ENCODE data around the gene AFG1L.
A peak's percentile ranks its signal among the peaks of the same experiment; 100 is the strongest.

Gene AFG1L

GRCh38 chr6:108484016-108484415 is 189.2 kb downstream of the AFG1L start:
- no peaks in the 10 kb centered on the region for H3K27me3 ChIP-seq (ENCODE audit: insufficient read depth, low read length, poor library complexity)
- no peak for ATAC-seq (ENCODE audit: insufficient read depth, low read depth)

DNA sequence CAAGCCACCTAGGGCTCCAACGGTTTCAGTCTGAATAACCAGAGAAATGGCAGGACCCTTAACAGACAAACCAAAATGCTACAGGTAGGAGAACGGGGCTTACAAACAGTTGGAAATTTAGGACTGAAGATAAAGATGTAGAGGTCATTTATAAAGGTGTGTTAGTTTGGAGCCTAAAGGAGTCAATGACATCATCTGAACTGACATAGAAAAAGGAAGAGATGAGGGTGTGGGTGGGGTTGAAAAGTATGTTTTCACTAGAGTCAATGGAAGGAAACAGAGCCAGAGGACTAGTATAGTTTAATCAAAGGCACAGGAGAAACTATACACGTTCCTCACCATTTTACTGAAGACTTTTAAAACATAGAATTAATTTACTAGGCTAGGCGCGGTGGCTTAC is 194.8 kb downstream of the AFG1L start:
- H3K79me2 ChIP-seq (ENCODE audit: insufficient read depth, low read length): no peaks in the 10 kb centered on the region
- no peaks in the 10 kb centered on the region for H3K36me3 ChIP-seq (ENCODE audit: insufficient read depth, low read length)
- H3K9me3 ChIP-seq (ENCODE audit: insufficient read depth, low read length, severe bottlenecking): no peaks in the 10 kb centered on the region
- no peak overlapping the region for H3K4me3 ChIP-seq (ENCODE audit: low read depth in 1 of 2, low read length in 2 of 2)
- H3K27ac ChIP-seq (ENCODE audit: low read length): no peak overlapping the region
- no peaks in the 10 kb centered on the region for H4K20me1 ChIP-seq (ENCODE audit: insufficient read depth, low read length)
- no peak overlapping the region for H3K4me2 ChIP-seq (ENCODE audit: insufficient read depth, low read length)
- H3K9ac ChIP-seq (ENCODE audit: low read depth, low read length): no peak overlapping the region
- H2AFZ ChIP-seq (ENCODE audit: low read depth, low read length): no peak overlapping the region
- H3K4me1 ChIP-seq (ENCODE audit: insufficient read depth, low read length): no peaks in the 10 kb centered on the region
- TF ChIP-seq EZH2 (IDR thresholded peaks at IDR 0.05; ENCODE audit: borderline replicate concordance, low read depth, low read length, severe bottlenecking): no peak
- TF ChIP-seq, protein P1, sequence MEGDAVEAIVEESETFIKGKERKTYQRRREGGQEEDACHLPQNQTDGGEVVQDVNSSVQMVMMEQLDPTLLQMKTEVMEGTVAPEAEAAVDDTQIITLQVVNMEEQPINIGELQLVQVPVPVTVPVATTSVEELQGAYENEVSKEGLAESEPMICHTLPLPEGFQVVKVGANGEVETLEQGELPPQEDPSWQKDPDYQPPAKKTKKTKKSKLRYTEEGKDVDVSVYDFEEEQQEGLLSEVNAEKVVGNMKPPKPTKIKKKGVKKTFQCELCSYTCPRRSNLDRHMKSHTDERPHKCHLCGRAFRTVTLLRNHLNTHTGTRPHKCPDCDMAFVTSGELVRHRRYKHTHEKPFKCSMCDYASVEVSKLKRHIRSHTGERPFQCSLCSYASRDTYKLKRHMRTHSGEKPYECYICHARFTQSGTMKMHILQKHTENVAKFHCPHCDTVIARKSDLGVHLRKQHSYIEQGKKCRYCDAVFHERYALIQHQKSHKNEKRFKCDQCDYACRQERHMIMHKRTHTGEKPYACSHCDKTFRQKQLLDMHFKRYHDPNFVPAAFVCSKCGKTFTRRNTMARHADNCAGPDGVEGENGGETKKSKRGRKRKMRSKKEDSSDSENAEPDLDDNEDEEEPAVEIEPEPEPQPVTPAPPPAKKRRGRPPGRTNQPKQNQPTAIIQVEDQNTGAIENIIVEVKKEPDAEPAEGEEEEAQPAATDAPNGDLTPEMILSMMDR (IDR thresholded peaks at IDR 0.05; ENCODE audit: borderline replicate concordance, extremely low read depth, low read length, poor library complexity, severe bottlenecking): no peak
- no peak for DNase-seq
- H3K27me3 ChIP-seq (ENCODE audit: insufficient read depth, low read length, poor library complexity): no peaks in the 10 kb centered on the region
- no peak for ATAC-seq (ENCODE audit: insufficient read depth, low read depth)

More at GRCh38 chr6:108484016-108484415, 189.2 kb downstream of the AFG1L start:
- H3K4me2 ChIP-seq (ENCODE audit: insufficient read depth, low read length): no peak overlapping the region
- H3K79me2 ChIP-seq (ENCODE audit: insufficient read depth, low read length): no peaks in the 10 kb centered on the region
- no peak for DNase-seq
- H3K36me3 ChIP-seq (ENCODE audit: insufficient read depth, low read length): 0 out of 2 replicates have a peak, but pooled peaks cover 8% of the 10 kb centered on the region
- no peaks in the 10 kb centered on the region for H4K20me1 ChIP-seq (ENCODE audit: insufficient read depth, low read length)
- no peak overlapping the region for H2AFZ ChIP-seq (ENCODE audit: low read depth, low read length)
- no peak for TF ChIP-seq EZH2 (IDR thresholded peaks at IDR 0.05; ENCODE audit: borderline replicate concordance, low read depth, low read length, severe bottlenecking)
- TF ChIP-seq, protein P1 (IDR thresholded peaks at IDR 0.05; ENCODE audit: borderline replicate concordance, extremely low read depth, low read length, poor library complexity, severe bottlenecking): no peak
- H3K4me3 ChIP-seq (ENCODE audit: low read depth in 1 of 2, low read length in 2 of 2): no peak overlapping the region
- H3K9ac ChIP-seq (ENCODE audit: low read depth, low read length): no peak overlapping the region
- H3K9me3 ChIP-seq (ENCODE audit: insufficient read depth, low read length, severe bottlenecking): no peaks in the 10 kb centered on the region
- H3K27ac ChIP-seq (ENCODE audit: low read length): no peak overlapping the region
- H3K4me1 ChIP-seq (ENCODE audit: insufficient read depth, low read length): no peaks in the 10 kb centered on the region

DNA sequence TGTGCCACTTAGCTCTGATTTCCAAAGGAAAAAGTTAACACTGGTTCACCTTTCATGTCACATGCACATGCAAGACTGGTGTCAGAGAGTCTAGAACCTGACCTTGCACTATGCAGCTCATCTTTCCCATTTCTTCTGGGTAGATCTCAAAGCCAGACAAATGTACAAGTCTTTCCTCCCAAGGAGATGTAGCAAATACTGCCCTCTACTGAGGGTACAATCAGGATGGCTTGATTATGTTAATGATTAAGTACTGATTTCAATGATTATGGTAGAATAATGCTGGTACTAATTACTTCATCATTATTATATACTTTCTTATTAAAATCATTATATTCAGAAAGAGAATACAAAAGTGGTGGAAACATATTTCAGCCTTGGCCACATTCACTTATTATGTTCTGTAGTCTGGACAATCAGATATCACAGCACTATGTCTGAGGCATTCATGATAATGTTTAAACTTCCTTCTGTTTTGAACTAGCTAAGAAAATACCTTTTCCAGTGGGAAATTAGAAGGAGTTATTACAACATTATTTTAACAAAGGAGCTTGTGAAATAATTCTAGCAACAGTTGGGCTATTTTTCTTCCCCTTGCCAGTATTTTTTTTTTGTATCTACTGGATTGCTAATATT is 197.4 kb downstream of the AFG1L start:
- Histone ChIP-seq H3K9ac (ENCODE audit: low read depth, low read length) (no peak overlapping the region), H3K4me1 (ENCODE audit: insufficient read depth, low read length) (no peaks in the 10 kb centered on the region), H4K20me1 (ENCODE audit: insufficient read depth, low read length) (no peaks in the 10 kb centered on the region), H3K27me3 (ENCODE audit: insufficient read depth, low read length, poor library complexity) (no peaks in the 10 kb centered on the region), H3K27ac (ENCODE audit: low read length) (no peak overlapping the region), H3K4me2 (ENCODE audit: insufficient read depth, low read length) (no peak overlapping the region), H3K79me2 (ENCODE audit: insufficient read depth, low read length) (no peaks in the 10 kb centered on the region), H3K36me3 (ENCODE audit: insufficient read depth, low read length) (no peaks in the 10 kb centered on the region), H3K4me3 (ENCODE audit: low read depth in 1 of 2, low read length in 2 of 2) (no peak overlapping the region), H3K9me3 (ENCODE audit: insufficient read depth, low read length, severe bottlenecking) (no peaks in the 10 kb centered on the region), H2AFZ (ENCODE audit: low read depth, low read length) (no peak overlapping the region)
- TF ChIP-seq EZH2 (IDR thresholded peaks at IDR 0.05; ENCODE audit: borderline replicate concordance, low read depth, low read length, severe bottlenecking): no peak
- TF ChIP-seq, protein P1 (IDR thresholded peaks at IDR 0.05; ENCODE audit: borderline replicate concordance, extremely low read depth, low read length, poor library complexity, severe bottlenecking): peak; percentile 67
- DNase-seq (no peak), ATAC-seq (ENCODE audit: insufficient read depth, low read depth) (peak; percentile 72)
